HG02885 (cell line): Measurements from ENCODE around the gene WDR37.

Experiments used
- ATAC-seq: cut with Tn5 transposase; IDR thresholded peaks from one replicate; pipeline ENCODE4 v1.9.1; 2021; ENCODE audit warnings: mild to moderate bottlenecking; ENCODE audit not compliant: unreplicated experiment, poor library complexity

The WDR37 gene

GRCh38 chr10:1162481-1163203 lies 106.5 kb downstream of the WDR37 start:
- no peak for ATAC-seq

DNA sequence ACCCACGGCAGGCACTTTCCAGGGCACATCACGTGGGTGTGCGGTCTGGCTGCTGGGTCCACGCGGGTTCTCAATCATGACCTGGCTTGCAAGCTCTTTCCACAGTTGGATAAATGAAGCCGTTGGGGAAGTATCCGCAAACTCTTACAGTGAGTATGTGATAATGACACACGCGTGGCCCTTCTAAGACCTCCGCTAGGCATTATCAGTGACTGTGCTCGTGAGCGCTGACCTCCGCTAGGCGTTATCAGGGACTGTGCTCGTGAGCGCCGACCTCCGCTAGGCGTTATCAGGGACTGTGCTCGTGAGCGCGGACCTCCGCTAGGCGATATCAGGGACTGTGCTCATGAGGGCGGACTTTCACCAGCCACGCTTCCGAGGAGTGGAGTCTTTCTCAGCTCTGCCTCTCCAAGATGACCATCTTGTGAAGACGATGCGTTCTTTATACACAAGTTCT lies 107.0 kb downstream of the WDR37 start:
- ATAC-seq, result no peak

- no peak for ATAC-seq
Measured at GRCh38 chr10:1163831-1164230, 107.6 kb downstream of the WDR37 start.

DNA sequence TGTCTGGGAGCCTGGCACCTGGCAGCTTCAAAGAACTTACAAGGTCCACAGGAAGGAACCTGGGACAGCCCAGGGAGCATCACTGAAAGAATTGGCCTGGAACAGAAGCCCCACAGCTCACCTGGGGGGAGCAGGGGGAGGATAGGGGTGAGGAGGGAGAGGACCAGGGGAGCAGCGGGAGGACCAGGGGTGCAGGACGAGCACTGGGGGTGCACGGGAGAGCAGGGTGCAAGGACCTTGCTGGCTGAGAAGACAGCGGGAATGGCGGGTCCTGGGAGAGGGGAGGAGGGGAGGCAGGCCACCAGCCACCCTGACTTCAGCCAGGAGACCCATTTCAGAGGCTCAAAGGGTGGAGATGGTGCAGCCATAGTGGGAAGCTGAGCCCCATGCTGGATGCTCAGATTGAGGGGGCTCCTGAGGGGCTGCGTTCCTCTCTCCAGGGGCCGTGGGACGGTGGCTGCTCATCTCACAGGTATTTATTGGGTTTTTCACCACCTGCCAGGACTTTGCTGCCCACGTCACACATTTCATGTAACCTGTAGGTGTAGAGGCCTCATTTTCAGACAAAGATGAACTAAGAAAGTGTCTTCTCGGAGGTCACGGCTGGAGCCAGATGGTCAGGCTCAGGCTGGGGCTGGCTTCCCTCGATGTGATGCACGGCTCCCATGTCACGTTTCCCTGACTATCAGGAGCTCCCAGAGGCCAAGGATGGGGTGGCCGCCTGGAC lies 110.1 kb downstream of the WDR37 start:
- no peak for ATAC-seq

GRCh38 chr10:1166828-1167275 lies 110.7 kb downstream of the WDR37 start:
- no peak for ATAC-seq

DNA sequence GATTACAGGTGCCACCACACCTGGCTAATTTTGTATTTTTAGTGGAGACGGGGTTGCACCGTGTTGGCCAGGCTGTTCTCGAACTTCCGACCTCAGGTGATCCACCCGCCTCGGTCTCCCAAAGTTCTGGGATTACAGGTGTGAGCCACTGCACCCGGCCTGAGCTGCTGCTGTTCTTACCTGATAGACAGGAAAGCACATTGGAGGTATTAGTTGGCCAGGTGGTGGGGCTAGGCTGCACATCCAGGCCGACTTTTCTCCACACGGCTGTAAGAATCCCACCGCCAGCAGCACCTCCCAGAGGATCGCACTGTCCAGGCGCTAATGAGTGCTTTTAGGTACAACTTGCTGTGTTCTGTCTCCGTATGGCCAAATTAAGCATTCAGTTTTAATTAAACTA lies 112.6 kb downstream of the WDR37 start:
- no peak for ATAC-seq

DNA sequence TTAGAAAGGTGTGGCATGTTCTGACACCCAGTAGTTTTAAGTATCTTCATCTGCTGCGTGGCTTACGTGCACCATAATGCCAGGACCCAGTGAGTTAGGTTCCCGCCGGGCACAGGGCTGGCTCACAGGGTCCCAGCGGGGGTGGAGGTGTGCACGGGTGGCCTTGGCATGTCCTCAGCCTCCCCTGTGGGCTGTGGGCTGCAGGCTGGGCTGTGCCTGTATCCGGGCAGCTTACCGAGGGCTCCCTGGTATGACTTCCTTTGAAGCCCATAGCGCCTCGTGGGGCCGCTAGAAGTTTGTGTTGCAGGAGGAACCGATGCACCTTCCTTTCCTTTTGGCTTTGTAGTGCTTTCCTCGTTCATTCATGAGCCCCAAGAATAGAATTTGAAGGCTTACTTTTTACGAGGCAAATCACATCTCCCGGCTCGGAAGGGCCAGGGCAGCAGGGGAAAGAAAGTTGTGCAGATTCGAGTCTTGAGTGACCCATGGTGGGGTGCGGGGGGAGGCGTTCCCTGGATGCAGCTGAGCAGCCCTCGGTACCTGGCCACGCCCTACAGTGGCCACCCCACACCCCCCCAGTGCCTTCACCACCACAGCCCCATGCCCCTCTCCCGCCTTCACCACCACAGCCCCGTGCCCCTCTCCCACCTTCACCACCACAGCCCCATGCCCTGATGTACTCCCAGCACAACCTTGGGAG lies 113.2 kb downstream of the WDR37 start:
- no peak for ATAC-seq

DNA sequence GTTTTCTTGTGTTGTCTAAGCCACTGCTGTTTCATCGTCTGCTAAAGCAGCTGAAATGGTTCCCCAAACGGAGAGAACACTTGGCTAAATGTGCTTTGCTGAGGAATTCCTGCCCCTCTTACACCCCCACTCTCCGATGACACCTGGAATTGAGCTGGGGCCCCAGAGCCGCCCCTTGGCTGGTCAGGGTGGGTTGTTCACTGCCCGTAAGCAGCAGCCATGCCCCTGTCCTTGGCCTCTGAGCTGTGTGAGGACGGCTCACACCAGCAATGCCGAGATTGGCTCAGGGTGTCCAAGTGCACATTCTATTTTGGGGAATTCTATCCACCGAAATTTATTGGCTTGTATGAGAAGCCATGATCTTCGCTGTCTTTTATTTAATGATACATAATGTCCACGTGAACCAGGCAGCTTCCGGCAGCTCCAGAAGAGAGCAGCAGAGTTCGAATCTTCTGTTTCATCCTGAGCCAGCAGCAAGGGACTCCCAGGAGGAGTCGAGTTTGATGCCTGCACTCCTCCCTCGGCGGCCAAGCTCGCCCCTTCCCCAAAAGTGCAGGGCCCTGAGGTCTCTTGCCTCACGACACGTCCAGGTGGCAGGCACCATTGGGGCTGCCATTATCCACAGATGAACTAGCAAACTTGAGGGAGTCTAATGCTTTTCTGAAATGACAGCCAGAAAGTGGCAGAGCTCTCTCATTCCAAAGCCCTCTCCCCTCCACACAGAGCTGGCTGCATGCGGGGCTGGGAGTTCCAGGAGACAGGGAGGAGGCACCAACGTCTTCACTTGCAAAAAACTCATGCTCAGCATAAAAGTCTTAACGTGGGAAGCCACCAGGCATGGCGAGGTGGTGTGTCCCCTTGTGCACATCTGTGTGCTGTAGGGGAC lies 114.0 kb downstream of the WDR37 start:
- ATAC-seq, result no peak

GRCh38 chr10:1170867-1171180 lies 114.6 kb downstream of the WDR37 start:
- ATAC-seq, result no peak

DNA sequence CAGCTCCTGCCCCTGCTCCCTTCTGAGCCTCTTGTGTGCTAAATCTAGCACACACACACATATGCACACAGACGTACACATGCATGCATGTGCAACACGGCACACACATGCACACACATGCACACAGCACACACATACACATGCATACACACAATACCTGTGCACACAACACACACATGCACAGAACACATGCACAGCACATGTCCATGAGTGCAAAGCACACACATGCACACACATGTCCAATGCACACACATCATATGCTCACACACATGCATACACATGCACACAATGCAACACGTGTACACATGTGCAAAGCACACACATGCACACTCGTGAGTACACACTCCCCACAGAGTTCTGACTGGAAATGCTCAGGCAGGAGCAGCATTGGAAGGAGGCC lies 115.0 kb downstream of the WDR37 start:
- ATAC-seq, result no peak

- no peak for ATAC-seq
Measured at GRCh38 chr10:1171586-1171985, 115.4 kb downstream of the WDR37 start.

DNA sequence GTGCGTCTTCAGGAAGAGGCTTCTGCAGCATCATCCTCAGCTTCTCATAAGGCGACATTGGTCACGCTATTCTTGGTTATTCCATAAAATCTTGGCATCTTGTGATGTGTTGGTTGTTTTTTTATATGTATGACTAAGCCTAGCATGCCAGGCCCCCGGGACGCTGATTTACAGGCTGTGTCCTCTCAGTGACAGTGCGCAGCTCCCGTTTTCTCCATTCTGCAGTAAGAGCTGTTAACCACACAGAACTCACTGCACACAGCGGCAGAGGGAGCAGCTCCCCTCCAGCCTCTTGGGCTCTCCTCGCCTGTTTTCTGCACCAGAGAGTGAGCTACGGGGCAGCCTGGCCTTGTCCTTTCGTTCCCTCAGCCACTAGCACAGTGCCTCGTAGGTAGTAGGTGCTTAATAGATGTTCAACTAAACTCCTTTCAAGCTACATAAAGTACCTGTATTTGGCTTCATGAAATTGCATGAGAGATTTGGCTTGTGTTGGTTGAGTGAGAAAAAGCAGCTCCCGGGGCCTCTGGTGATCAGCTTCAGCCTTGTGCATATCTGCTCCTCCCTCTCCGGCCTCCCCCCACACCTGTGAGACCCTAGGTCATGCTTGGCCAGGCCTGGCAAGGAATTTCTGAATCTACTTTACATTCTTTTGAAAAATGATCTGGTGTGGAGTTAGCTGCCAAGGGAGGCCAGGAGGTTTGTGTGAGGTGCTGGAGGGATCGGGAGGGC lies 116.2 kb downstream of the WDR37 start:
- ATAC-seq, result no peak

DNA sequence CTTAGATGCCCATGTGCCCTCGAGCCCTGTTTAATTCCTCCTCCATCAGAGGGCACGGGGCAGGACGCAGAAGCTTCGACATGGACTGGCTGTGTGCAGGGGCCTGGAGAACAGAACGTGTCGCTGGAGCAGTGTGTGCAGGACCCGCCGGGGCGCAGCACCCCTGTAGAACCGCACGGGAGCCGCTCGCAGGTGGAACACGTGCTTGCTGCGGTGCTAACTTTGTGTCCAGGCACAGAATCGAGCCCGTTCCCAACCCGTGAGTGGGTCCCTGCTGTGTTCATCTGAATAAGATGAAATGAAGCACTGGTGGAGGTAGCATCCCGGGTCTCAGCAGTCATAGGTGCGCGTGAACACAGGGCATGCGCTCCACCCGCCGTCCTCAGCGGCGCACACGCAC lies 116.9 kb downstream of the WDR37 start:
- no peak for ATAC-seq

DNA sequence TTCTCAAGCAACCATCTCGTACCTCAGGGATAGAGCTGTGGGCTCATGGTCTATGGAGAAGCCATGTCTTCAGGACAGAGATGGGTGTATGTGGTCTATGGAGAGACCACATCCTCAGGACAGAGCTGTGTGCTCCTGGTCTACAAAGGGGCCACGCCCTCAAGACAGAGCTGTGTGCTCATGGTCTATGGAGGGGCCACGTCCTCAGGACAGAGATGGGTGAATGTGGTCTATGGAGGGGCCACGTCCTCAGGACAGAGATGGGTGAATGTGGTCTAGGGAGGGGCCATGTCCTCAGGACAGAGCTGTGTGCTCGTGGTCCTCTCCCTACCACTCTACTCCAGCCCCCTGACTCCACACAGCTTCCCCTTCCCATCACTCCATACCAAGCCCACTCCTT lies 117.8 kb downstream of the WDR37 start:
- ATAC-seq, result no peak

DNA sequence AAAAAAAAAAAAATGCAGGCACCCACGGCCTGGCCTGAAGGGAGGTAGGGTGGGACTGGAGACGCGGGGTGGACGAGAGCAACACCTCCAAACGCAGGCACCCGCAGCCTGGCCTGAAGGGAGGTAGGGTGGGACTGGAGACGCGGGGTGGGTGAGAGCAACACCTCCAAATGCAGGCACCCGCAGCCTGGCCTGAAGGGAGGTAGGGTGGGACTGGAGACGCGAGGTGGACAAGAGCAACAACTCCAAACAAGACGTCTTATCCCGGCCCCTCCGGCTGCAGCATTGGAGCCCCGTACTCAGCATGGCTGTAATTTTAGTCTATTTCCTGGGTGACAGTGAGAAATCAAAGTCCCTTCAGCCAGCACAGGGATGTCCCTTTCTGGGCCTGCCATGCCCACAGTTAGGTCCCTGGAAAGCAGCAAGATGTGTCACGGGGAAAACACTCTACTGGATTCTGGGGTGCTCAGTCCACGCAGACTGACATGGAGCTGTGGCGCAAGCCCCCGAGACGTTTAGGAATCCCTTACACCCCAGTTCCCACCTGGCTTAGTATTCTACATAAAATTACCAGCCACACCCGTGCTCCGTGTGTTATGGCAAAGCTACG lies 119.9 kb downstream of the WDR37 start:
- no peak for ATAC-seq

DNA sequence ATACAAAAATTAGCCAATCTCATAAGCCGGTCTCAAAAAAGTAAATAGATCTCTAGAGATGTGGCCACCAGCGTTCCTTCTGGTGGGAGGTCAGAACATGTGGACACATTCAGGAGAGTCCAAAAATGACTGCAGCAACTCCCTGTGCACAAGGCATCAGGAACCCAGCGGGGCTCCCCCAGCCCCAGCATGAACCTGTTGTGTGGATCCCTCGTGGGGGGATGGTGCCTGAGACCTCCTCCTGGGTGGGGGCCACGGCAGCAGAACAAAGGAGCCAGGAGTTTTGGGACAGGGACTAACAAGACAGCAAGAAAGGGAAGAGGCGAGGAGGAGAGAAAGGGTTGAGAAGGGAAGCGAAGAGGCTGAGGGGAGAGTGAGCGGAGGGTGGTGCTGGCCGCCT lies 121.8 kb downstream of the WDR37 start:
- no peak for ATAC-seq

DNA sequence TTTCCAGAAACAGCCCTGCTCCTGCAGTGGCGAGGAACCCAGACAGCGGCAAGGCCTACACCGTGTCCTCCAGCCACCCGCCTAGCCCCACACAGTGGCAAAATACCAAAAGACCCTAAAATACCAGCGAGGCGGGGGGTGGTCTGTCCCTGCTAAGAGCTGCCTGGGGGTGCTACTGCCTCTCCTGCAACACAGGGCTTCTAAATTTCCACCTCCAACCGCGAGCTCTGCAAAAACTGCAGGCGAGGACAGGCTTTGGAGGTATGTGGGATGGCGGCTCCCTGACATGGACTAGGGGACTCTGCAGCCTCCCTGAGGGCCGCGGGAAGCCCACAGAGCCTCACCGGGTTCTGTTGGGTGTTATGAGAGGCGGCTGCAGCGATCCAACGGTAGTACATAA lies 122.3 kb downstream of the WDR37 start:
- ATAC-seq, result no peak

GRCh38 chr10:1179346-1180070 lies 123.3 kb downstream of the WDR37 start:
- ATAC-seq, result no peak
